ENCODE measurements around the gene LRFN5.
"Not testable (repeated sequence)": the region's sequence is repeated elsewhere in the genome, so short reads cannot be mapped to it uniquely, and the experiment has no call there.

LRFN5 gene

DNA sequence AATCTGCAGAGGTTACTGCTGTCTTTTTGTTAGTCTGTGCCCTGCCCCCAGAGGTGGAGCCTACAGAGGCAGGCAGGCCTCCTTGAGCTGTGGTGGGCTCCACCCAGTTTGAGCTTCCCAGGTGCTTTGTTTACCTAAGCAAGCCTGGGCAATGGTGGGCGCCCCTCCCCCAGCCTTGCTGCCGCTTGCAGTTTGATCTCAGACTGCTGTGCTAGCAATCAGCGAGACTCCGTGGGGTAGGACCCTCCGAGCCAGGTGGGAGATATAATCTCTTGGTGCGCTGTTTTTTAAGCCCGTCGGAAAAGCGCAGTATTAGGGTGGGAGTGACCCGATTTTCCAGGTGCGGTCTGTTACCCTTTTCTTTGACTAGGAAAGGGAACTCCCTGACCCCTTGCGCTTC lies 304.5 kb downstream of the LRFN5 start:
- DNase-seq: not testable (repeated sequence)

DNA sequence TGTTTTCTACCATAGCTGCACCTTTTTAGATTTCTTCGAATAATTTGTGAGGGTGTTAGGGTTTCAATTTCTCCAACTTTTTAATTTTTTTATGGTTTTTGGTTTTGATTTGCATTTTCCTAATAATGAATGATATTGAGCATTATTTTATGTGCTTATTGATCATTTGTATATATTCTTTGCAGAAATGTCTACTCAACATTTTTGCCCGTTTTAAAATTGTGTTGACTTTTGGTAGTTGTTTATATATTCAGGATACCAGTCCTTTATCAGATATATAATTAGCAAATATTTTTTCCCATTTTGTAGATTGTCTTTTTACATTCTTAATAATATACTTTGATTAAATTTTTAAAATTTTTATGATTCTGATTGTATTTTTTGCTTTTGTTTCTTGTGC lies 306.7 kb downstream of the LRFN5 start:
- no peak for DNase-seq

DNA sequence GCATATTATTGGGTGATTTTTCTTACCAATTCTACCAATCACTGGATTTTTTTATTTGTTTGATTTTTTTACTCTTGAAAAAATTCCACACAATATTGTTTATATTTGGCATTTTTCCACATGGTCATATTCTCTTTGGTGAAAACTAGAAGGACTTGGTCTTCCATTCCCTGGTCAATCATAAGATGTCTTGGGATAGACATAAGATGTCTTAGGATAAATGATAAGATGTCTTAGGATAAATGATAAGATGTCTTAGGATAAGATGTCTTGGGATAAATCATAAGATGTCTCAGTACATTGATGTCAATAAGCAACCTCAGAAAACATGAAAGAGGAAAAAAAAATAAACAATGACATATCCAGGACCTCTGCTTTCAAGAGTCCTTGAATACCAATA lies 309.1 kb downstream of the LRFN5 start:
- DNase-seq: no peak

DNA sequence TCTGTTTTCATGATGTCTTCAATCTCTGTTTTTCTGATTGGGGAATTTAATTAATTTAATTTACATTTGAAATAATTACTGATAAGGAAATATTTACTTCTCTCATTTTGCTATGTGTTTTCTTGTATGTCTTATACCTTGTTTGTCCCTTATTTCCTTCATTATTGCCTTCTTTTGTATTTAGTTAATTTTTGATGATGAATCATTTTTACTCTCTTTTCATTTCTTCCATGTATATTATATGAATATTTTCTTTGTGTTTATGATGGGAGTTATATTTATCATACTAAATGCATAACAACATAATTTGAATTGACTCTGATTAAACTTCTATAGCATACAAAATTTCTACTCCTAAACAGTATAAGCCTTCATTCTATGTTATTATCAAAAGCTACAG lies 309.6 kb downstream of the LRFN5 start:
- DNase-seq: no peak

DNA sequence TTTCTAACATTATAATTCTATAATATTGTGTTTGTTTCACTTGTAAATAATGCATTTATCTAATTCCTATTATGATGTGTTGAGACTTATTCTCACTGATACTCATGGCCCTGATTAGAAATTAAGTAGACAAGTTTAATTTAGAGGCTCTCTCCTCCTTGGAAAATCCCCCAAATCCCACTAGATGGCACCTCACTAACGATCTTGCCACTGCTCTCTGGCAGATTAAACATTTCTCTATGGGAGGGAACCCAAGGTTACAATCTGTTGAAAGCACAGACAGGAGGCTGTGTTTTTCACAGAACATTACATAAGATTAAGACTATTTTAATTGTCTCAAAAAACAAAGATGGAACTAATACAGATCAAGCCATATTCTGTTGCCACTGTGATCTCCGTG lies 318.7 kb downstream of the LRFN5 start:
- no peak for DNase-seq

DNA sequence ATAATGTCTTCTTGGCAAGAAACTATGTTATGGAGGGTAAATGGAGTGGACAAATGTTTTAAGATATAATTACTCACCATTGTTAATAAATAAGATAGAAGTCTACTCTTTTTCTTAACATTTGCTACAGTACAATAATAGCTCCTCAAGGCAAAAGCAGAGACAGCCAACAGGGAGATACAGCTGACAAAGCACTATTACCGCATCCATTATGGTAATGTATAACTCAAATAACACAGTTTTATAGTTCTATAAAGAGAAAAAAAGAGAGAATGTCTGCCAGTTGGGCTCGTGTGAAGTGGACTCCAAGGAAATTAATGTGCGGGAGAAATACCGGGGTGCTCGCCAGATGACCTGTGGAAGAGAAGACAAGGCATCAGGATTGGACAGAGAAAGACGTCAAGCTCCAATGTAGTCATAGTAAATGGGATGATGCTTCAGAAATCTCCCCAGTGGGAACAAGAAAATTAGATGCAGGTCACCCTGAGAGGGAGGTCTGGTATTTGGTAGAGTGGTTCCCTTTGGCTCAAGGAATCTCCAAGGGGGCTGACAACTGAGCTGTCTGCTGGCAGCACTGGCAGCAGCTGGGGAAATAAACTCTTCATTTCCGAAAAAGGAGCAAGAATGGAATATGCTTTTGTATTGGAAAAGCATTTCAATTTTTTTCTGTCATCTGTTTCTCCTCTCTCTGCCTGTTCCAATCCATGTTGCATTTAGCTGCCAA lies 343.9 kb downstream of the LRFN5 start:
- no peak for DNase-seq
